Erythroblast (primary cell): ENCODE measurements around the gene PAX2.

Source experiments
- GATA1 ChIP-seq: IDR thresholded peaks from 2 replicates; pipeline ENCODE4 v1.6.1; 2011; ENCODE audit warnings: low read depth, mild to moderate bottlenecking, control low read depth, low read length, moderate library complexity
- POLR2A ChIP-seq: IDR thresholded peaks from 2 replicates; pipeline ENCODE4 v1.6.1; 2011; ENCODE audit warnings: mild to moderate bottlenecking, low read length

DNA sequence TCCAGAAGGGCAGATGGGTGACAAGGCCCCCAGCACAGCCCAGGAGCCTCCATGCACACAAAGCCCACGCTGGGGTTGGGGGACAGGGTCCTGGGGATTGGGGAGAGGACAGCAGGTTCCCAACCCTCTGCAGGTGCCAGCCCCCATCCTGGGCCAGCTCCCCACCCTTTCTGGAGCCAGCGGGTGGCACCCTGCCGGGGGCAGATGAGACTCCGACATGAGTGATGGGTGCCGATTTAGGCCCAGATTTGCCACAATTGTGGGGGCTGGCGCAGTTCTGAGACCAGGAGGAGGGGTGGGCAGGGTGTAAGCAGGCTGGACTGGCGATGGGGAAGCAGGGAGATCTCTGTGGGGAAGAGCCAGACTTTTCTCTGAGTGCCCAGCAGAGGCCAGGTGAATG, 118.1 kb downstream of the PAX2 start:
- TF ChIP-seq POLR2A: no peak
- TF ChIP-seq GATA1: no peak
